ENCODE results near the gene ZDHHC11. TPM values are rescaled to one million over a fixed set of nuclear protein-coding genes. Genes with fewer than 3 reads are reported as not detected.
A peak's percentile ranks its signal among the peaks of the same experiment; 100 is the strongest.
"Not testable (repeated sequence)": the region's sequence is repeated elsewhere in the genome, so short reads cannot be mapped to it uniquely, and the experiment has no call there.

The ZDHHC11 gene
- total RNA-seq, 1 donor from 2014 or later: 18.7 TPM

DNA sequence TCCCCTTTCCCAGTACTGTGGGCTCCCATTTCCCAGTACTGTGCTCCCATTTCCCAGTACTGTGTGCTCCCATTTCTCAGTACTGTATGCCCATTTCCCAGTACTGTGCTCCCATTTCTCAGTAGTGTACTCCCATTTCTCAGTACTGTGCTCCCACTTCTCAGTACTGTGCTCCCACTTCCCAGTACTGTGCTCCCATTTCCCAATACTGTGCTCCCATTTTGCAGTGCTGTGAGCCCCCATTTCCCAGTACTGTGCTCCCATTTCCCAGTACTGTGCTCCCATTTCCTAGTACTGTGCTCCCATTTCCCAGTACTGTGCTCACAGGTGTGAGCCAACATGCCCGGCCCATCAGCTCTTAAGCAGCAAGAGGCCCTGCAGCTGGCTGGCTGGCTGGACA is 54.9 kb downstream of the ZDHHC11 start:
- DNase-seq; H3K9me3 ChIP-seq (replicated peaks); H3K27me3 ChIP-seq (ENCODE audit: low read depth); H3K4me1 ChIP-seq; H3K4me3 ChIP-seq; H3K27ac ChIP-seq (replicated peaks); H3K36me3 ChIP-seq; intact Hi-C loops (cut with micrococcal nuclease): not testable (repeated sequence)

GRCh38 chr5:794948-795347 is 55.8 kb downstream of the ZDHHC11 start:
- intact Hi-C loops (cut with micrococcal nuclease); H3K27me3 ChIP-seq (ENCODE audit: low read depth); H3K4me1 ChIP-seq; H3K36me3 ChIP-seq; H3K27ac ChIP-seq (replicated peaks); H3K4me3 ChIP-seq; DNase-seq: not testable (repeated sequence)
- peaks cover 18% of the 10 kb centered on the region for H3K9me3 ChIP-seq (replicated peaks)

- intact Hi-C loops (cut with micrococcal nuclease); H3K27me3 ChIP-seq (ENCODE audit: low read depth); DNase-seq: not testable (repeated sequence)
Measured at GRCh38 chr5:788703-789102, 62.1 kb downstream of the ZDHHC11 start.

GRCh38 chr5:787857-788233 is 62.9 kb downstream of the ZDHHC11 start:
- DNase-seq; H3K4me3 ChIP-seq; intact Hi-C loops (cut with micrococcal nuclease); H3K27me3 ChIP-seq (ENCODE audit: low read depth); H3K27ac ChIP-seq (replicated peaks); H3K36me3 ChIP-seq: not testable (repeated sequence)
- Histone ChIP-seq H3K9me3 (replicated peaks) (peaks cover 24% of the 10 kb centered on the region), H3K4me1 (peaks cover 13% of the 10 kb centered on the region)

More at GRCh38 chr5:788703-789102, 62.1 kb downstream of the ZDHHC11 start:
- not testable (repeated sequence) for H3K4me3 ChIP-seq; H3K27ac ChIP-seq (replicated peaks); H3K36me3 ChIP-seq
- peaks cover 13% of the 10 kb centered on the region for H3K4me1 ChIP-seq
- peaks cover 24% of the 10 kb centered on the region for H3K9me3 ChIP-seq (replicated peaks)

DNA sequence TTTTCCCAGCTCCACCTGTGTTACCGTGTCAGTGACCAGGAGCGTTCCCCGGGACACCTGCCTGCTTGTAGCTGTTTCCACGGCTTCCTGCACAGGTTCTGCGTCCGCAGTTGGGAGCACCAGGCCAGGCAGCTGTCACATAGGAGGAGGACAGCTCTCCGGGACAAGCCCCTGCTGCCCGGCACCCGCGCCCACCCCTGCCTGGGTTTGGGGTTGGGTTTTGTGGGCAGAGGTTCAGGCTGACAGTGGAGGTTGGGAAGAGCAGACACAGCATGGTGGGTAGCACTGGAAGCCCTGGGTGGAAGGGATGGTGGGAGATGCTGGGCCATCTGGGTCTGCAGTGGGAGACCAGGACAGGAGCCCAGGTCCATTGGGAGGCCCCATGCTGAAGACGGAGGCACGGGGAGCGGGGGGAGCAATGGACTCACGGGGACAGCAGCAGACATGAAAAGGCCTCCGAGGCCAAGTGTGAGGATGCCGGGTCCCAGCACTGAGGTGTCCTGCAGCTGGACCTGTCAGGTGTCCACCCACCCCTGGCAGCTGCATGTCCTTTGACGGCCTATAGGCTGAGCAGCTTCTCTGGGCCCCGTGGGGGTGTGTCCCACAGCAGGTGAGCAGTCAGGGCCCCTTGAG is 63.4 kb downstream of the ZDHHC11 start:
- H3K9me3 ChIP-seq (replicated peaks): peaks cover 24% of the 10 kb centered on the region
- H3K4me3 ChIP-seq; H3K27me3 ChIP-seq (ENCODE audit: low read depth); H3K36me3 ChIP-seq; H3K27ac ChIP-seq (replicated peaks); intact Hi-C loops (cut with micrococcal nuclease); DNase-seq: not testable (repeated sequence)
- H3K4me1 ChIP-seq: peaks cover 13% of the 10 kb centered on the region

DNA sequence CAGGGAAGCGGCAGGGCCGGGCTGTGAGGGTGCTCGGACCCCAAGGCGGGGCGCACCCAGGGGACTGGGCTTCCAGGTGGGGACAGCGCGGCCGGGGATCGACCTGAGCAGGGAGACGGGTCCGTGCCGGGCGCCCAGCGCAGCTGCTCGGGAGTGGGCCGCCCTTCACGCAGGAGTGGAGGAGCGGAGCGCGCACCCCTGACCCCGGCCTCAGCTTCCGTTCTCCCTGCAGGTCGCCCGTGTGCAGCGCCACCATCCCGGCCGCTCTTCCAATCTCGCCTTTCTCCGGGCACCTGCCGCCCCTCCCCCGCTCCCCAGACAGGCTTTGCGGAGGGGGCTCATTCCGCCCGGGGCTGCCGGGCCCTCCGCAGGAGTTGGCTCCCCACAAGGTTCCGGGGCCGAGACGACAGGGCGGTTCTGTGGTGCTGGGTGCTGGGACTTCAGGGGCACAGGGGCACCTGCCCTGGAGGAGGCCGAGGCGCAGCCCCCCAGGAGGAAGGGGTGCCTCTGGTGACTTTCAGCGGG is 65.5 kb downstream of the ZDHHC11 start:
- intact Hi-C loops (cut with micrococcal nuclease); H3K36me3 ChIP-seq; H3K9me3 ChIP-seq (replicated peaks); DNase-seq; H3K27me3 ChIP-seq (ENCODE audit: low read depth): not testable (repeated sequence)
- H3K4me3 ChIP-seq: peak overlapping the region; percentile 83
- peak overlapping the region; percentile 86 for H3K27ac ChIP-seq (replicated peaks)
- H3K4me1 ChIP-seq: peaks cover 18% of the 10 kb centered on the region

- intact Hi-C loops (cut with micrococcal nuclease); H3K9me3 ChIP-seq (replicated peaks); H3K27me3 ChIP-seq (ENCODE audit: low read depth); H3K36me3 ChIP-seq: not testable (repeated sequence)
- Histone ChIP-seq H3K27ac (replicated peaks) (peak within 1 kb of the TSS; percentile 86), H3K4me1 (peaks cover 18% of the 10 kb centered on the region), H3K4me3 (peak within 1 kb of the TSS; percentile 83)
- DNase-seq: peak; percentile 89
Measured at GRCh38 chr5:784428-785177, 66.2 kb downstream of the ZDHHC11 start, which contains the start of gene ZDHHC11B. Gene ZDHHC11B, minus strand, starts transcription at chr5:784729. Its CDS starts 17,810 bp downstream, at chr5:766919.

DNA sequence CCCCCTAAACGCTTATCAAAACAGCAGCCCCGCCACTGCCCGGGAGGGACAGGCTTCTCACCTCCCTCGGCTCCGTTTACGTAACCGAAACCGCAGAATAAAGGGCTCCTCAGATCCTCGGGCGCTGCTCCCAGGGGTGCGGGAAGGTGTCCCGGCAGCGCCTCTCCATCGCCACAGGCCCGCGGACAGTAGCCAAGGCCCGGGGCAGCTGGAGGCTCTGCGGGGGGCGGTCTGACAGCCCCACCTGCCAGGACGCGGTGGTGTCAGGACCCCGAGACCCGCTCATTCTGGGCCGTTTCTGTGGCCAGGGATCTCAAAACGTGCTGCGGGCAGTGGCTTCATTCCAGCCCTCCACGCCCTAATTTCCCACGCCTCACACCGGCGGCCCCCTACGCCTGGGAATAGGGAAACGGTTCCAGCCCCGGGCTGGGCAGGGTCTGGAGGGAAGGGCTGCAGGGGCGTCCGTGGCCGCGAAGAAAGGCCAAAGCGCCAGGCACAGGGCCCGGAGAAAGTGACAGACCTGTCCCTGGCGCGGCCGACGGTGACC is 66.8 kb downstream of the ZDHHC11 start:
- H3K27me3 ChIP-seq (ENCODE audit: low read depth); H3K9me3 ChIP-seq (replicated peaks); H3K36me3 ChIP-seq; intact Hi-C loops (cut with micrococcal nuclease): not testable (repeated sequence)
- H3K4me1 ChIP-seq: peaks cover 18% of the 10 kb centered on the region
- peak overlapping the region; percentile 86 for H3K27ac ChIP-seq (replicated peaks)
- peak; percentile 22 for DNase-seq
- peak overlapping the region; percentile 83 for H3K4me3 ChIP-seq

DNA sequence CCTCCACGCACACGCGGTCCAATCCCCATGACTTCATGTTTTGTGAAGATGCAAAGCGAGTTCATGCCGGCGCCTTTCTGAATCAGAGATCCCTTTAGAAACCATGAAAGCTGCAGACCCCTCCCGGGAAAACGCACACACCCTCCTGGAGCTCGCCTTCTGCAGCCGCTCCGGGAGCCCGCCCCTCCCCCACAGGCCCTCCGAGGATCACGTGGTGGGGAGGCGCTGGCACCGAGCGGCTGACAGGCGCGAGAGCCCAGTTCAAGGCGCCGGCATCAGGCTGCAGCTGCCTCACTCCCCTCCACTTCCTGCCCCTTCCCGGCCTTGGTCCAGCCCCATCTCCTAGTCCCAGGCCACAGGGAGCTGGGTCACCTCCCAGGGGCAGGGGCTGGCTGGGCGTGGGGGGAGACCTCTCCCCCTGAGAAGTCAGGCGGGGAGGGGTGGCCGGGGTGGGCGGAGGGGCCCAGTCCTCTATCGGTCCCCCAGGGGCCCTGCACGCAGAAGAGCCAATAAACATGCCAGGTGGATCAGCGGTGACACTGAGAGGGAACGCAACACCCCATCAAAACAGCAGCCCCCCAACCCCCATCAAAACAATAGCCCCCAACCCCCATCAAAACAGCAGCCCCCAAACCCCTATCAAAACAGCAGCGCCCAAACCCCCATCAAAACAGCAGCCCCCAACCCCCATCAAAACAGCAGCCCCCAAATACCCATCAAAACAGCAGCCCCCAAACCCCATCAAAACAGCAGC is 67.6 kb downstream of the ZDHHC11 start:
- H3K9me3 ChIP-seq (replicated peaks); intact Hi-C loops (cut with micrococcal nuclease); H3K36me3 ChIP-seq; H3K27me3 ChIP-seq (ENCODE audit: low read depth): not testable (repeated sequence)
- DNase-seq: peak; percentile 51
- Histone ChIP-seq H3K4me3 (peak overlapping the region; percentile 83), H3K4me1 (peaks cover 18% of the 10 kb centered on the region), H3K27ac (replicated peaks) (peak overlapping the region; percentile 60)

DNA sequence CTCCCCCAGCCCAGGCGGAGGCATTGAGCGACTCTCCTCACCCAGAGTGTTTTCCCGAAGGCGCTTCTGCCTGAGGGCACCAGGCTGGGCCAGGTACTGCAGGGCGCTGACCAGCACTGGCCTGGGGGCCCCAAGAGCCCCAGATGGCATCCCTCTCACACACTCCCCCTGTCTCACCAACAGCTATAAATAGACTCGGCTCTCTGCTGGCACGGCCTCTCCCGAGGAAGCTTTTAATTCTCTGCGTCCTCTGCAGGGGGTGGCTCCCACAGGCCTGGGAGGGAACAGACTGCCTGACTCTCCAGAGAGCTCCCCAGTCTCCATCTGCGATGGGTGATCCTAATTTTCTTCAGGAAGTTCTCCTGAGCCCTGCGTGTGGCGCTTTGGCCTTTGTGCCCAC is 68.4 kb downstream of the ZDHHC11 start:
- DNase-seq; intact Hi-C loops (cut with micrococcal nuclease); H3K4me3 ChIP-seq; H3K36me3 ChIP-seq; H3K27ac ChIP-seq (replicated peaks); H3K27me3 ChIP-seq (ENCODE audit: low read depth); H3K9me3 ChIP-seq (replicated peaks): not testable (repeated sequence)
- peaks cover 24% of the 10 kb centered on the region for H3K4me1 ChIP-seq

GRCh38 chr5:780571-780970 is 70.2 kb downstream of the ZDHHC11 start:
- peak overlapping the region; percentile 19 for H3K27ac ChIP-seq (replicated peaks)
- H3K9me3 ChIP-seq (replicated peaks); intact Hi-C loops (cut with micrococcal nuclease); H3K4me3 ChIP-seq; H3K27me3 ChIP-seq (ENCODE audit: low read depth); DNase-seq; H3K36me3 ChIP-seq: not testable (repeated sequence)
- H3K4me1 ChIP-seq: peaks cover 41% of the 10 kb centered on the region

DNA sequence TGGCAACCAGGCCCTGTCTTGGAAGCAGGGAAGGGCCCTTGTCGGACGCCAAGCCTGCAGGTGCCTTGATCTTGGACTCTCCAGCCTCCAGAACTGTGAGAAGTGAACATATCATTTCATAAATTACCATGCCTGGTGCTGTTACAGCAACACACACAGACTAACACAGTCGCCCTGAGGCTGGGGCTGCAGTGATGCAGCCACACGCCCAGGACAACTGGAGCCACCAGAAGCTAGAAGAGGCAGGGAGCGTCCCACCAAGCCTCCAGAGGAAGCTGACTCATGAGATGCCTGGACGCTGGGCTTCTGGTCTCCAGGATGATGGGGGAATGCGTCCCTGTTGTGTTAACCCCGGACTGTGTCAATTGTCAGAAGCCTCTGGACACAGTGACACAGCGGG is 71.8 kb downstream of the ZDHHC11 start:
- H3K27me3 ChIP-seq (ENCODE audit: low read depth); DNase-seq; H3K36me3 ChIP-seq; H3K9me3 ChIP-seq (replicated peaks); H3K4me3 ChIP-seq; H3K27ac ChIP-seq (replicated peaks); intact Hi-C loops (cut with micrococcal nuclease): not testable (repeated sequence)
- H3K4me1 ChIP-seq: peaks cover 42% of the 10 kb centered on the region

DNA sequence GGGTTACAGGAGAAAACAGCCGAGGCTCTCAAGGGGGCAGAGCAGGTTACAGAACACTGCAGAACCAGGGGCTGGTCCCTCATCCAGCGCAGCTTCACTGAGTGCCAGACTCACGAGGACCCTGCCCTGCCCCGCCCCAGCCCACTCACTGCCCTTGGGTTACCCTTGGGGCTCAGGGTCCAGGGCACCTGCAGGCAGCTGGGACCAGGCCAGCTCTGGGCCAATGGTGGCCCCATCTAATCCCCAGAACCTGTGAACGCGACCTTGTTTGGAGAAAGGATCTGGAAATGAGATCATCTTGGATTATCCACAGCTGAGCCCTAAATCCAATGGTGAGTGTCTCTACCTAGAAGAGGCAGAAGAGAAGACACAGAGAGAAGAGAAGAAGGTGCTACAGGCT is 72.4 kb downstream of the ZDHHC11 start:
- H3K4me3 ChIP-seq; DNase-seq; intact Hi-C loops (cut with micrococcal nuclease); H3K27ac ChIP-seq (replicated peaks); H3K27me3 ChIP-seq (ENCODE audit: low read depth); H3K36me3 ChIP-seq; H3K9me3 ChIP-seq (replicated peaks): not testable (repeated sequence)
- peaks cover 39% of the 10 kb centered on the region for H3K4me1 ChIP-seq
